Right lobe of liver (tissue), 4 donors: ENCODE data around the gene UNC5B.

Experiments used
- POLR2A ChIP-seq: fragments of 450-650 bp; IDR thresholded peaks from one replicate; pipeline ENCODE4 v1.6.1; 2017; ENCODE audit warnings: antibody characterized with exemption, mild to moderate bottlenecking
- TF ChIP-seq, protein P1 (sequence below), 4 donors: fragments of 200-600 bp in 3 of 4; fragments of 450-650 bp in 1 of 4; IDR thresholded peaks; one replicate each; pipeline versions ENCODE4 v1.5.1 to v1.8.0; 2016 to 2022; ENCODE audit warnings: antibody characterized with exemption in 4 of 4, mild to moderate bottlenecking in 2 of 4
- donor health status: DM: no; HTN: no; CAD: no.
- donor health status: DM: no; HTN: no; CAD: no.
- donor health status: DM: no; HTN: yes; CAD: no.

DNA sequence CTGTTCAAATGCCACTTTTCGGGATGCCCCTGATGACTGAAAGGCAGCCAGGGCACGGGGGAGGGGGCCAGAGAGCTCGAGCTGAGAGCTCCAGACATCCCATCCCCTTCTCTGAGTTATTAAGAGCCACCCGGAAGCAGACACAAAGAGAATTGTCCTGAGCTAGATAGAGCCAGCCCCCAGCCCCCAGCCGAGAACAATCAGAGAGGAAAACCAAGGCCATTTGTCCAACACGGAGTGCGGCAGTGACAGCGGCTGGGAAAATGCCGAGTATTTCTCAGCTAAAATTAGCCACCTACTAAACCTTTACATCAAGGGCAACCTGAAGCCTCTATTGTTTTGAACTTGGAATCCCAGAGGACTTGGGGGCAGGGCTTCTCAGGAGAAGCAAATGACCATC is 51.0 kb downstream of the UNC5B start:
- TF ChIP-seq, protein P1, sequence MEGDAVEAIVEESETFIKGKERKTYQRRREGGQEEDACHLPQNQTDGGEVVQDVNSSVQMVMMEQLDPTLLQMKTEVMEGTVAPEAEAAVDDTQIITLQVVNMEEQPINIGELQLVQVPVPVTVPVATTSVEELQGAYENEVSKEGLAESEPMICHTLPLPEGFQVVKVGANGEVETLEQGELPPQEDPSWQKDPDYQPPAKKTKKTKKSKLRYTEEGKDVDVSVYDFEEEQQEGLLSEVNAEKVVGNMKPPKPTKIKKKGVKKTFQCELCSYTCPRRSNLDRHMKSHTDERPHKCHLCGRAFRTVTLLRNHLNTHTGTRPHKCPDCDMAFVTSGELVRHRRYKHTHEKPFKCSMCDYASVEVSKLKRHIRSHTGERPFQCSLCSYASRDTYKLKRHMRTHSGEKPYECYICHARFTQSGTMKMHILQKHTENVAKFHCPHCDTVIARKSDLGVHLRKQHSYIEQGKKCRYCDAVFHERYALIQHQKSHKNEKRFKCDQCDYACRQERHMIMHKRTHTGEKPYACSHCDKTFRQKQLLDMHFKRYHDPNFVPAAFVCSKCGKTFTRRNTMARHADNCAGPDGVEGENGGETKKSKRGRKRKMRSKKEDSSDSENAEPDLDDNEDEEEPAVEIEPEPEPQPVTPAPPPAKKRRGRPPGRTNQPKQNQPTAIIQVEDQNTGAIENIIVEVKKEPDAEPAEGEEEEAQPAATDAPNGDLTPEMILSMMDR (IDR thresholded peaks at IDR 0.05): no peak
- TF ChIP-seq POLR2A: no peak
